GM19468 (cell line): ENCODE results near the gene SAFB2.

Source experiments
- ATAC-seq: cut with Tn5 transposase; IDR thresholded peaks from one replicate; pipeline ENCODE4 v1.9.1; 2021; ENCODE audit warnings: mild to moderate bottlenecking, moderate library complexity, moderate number of reproducible peaks; ENCODE audit not compliant: unreplicated experiment; ENCODE audit errors: extremely low read depth

The SAFB2 gene

DNA sequence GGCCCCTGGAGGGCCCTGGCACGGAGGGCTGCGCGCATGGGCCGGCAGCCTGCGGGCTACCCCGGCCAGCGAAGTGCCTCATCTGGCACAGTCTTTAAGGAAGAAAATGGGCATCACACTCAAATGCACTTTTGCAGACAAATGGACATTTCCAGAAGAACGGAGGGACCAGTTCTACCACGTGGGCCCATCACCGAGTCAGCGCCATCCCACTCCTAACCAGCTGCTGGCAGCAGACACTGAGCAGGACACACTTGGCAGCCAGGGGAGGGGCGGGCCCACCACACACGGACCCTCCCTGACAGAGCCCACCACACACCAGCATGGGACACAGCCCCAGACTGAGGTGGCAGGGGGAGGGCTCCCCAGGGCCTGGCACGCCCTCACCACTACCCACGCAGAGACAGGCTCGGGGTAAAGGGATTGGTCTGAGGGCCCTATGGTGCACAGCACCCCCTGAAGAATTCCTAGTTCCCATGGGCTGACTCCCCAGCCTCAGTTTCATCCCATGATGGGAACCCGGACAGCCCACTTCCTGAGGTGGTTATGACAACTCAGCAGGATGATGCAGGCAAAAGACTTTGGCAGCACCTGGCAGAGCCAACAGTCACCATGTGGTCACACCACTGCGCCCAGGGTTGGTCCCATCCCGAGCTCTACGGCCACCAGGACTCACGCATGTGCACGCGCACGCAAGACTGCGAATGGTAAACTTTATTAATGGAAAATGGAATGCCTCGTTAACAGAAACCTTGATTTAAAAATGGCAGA lies 36.1 kb downstream of the SAFB2 start:
- no peak for ATAC-seq

DNA sequence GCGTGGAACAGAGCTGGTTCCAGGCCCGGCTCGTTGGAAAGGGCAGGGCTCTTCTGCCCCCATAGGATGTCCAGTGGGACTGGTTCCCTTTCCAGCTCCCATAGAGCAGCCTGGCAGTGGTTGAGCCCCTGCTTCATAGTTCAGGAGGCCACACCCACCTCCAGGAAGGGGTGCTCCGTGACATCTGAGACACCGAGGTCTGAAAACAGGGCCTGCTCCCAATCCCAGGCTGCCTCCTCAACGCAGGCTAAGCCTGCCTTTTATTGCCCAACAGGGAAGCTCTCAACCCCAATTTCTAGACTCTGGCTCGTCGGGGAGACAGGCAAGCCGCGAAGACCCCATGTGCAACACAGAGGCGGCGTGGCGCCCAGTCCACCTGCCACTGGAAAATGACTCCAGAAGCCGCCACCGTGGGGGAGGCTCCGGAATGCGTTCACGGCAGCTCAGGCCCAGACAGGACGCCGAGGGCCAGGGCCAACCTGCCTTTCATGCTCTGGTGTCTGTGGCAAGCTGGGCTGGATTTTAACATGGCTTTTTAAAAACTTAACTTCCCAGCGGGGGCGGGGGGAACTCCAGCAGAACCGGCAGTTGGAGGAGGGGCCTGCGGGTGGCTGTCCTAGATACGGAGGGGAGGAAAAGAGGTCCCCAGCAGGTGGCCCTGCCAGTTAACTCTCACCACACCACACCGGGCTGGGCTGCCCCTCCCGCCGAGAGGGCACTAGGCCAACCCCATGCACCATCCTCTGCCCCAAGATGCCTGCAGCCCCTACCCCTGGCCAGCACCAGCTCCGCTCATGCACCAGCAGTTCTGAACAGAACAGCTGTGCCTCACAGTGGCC lies 36.9 kb downstream of the SAFB2 start:
- ATAC-seq: no peak

GRCh38 chr19:5580161-5580571 lies 42.4 kb downstream of the SAFB2 start:
- no peak for ATAC-seq

- no peak for ATAC-seq
These were observed 42.9 kb downstream of the SAFB2 start for GRCh38 chr19:5579697-5580096.

GRCh38 chr19:5579286-5579685 lies 43.3 kb downstream of the SAFB2 start:
- no peak for ATAC-seq

- no peak for ATAC-seq
These were observed 44.3 kb downstream of the SAFB2 start for GRCh38 chr19:5578097-5578846.

DNA sequence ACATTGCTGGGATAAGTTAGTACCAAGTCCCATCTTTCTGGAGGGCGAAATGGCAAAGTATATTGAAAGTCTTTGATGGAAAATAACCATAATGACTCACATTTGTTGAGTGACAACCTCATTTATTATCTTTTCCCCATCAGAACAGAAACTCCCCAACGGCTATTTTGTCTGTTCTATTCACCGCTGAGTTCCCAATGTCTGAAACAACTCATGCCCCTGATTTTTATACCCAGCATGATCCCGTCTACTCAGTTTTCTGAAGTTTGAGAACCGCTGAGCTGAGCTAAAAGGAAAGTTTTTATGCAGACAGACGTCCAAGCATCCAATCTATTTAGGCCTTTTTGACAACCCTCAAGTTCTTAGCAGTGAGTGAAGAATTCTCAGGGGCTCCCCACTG lies 47.0 kb downstream of the SAFB2 start:
- no peak for ATAC-seq

GRCh38 chr19:5572556-5573286 lies 49.9 kb downstream of the SAFB2 start:
- no peak for ATAC-seq

- ATAC-seq: no peak
These were observed 50.8 kb downstream of the SAFB2 start for GRCh38 chr19:5571777-5572176.

GRCh38 chr19:5567970-5568407 lies 54.6 kb downstream of the SAFB2 start:
- ATAC-seq: no peak

DNA sequence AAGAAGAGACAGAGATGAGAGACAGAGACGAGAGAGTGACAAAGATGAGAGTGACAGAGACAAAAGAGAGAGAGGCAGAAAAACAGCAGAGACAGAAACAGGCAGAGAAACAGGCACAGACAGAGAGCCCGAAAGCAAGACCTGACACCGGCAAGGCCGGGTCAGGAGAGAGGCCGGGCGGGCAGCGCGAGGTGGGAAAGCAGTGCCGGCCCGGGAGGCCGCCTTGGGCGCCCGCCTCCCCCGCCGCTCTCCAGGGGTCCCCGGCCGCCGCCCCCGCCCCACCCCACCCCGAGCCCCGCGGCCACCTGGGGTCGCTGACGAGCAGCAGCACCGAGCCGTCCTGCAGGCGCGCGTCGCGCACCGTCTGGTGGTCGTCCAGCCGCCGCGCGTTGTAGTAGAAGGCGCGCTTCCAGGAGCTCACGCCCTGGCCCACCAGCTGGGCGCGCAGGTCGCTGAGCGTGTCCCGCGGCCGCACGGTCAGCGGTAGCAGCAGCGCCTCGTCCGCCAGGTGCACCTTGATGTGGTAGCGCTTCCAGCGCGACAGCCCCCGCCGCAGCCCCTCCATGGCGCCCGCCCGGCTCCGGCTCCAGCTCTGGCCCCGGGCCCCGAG lies 55.1 kb downstream of the SAFB2 start, which contains the start of gene TINCR:
Gene TINCR, minus strand, starts transcription at position 594 of the 610 bp plus-strand sequence.
- no peak for ATAC-seq

DNA sequence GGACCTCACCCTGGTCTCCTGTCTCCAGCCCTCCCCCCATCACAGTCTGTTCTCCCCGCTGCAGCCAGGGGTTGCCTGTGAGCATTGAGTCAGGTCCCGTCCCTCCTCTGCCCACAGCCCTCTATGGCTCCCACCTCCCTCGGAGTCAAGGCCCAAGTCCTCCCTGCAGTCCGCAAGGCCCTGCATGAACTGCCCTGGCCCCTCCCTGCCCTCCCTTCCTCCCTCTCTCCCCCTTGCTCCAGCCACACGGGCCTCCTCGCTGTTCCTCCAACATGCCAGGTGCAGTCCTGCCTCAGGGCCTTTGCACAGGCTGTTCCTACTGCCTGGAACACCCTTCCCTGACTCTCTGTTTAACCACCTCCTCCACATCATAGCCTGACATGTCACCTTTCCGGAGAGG lies 57.6 kb downstream of the SAFB2 start:
- ATAC-seq: no peak

GRCh38 chr19:5563935-5564612 lies 58.5 kb downstream of the SAFB2 start:
- ATAC-seq: no peak

DNA sequence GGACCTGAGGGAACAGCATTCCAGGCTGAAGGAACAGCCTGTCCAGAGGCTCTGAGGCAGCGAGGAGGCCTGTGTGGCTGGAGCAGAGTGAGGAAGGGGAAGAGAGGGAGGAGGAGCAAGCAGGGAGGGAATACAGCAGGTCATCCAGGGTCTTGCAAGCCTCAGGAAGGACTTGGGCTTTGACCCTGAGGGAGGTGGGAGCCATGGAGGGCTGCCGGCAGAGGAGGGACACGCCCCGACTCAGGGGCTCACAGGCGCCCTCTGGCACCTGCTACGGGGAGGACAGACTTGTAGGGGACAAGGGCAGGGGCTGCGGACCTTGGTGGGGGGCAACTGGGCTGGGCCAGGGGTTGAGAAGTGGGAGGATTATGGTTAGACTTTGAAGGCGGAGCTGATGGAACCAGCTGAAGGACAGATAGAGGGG lies 59.6 kb downstream of the SAFB2 start:
- ATAC-seq: no peak

DNA sequence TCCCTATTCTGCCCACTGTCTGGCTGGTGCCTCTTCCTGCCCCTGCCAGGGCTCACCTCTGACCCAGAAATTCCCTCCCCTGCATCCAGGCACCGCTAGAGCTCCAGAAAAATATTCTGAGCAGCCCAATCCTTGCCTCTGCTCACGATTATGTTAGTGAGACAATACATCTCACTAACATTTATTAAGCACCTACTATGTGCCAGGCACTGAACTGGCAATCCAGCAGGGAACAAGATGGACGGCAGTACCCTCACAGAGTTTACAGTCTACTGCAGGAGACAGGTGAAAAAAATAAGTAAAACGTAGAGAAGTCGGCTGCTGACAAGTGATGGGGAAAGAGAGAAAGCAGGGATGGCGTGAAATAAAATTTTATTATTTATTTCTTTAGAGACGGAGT lies 60.3 kb downstream of the SAFB2 start:
- ATAC-seq: no peak

DNA sequence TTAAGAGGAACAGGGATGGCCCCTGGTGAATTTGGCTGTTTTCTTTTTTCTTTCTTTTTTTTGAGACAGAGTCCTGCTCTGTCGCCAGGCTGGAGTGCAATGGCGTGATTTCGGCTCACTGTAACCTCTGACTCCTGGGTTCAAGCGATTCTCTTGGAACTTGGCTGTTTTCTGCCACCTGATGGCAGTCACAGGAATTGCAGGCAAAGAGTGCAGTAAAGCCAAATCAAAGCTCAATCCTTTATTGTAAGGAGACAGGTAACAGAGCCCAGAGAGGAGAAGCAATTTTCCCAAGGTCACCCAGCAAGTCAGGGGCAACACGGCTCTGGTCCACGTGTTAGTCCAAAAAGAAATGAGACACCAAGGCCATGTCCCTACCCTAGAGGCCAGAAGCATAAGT lies 61.0 kb downstream of the SAFB2 start:
- ATAC-seq: no peak

- no peak for ATAC-seq
These were observed 62.4 kb downstream of the SAFB2 start for GRCh38 chr19:5560156-5560555.

DNA sequence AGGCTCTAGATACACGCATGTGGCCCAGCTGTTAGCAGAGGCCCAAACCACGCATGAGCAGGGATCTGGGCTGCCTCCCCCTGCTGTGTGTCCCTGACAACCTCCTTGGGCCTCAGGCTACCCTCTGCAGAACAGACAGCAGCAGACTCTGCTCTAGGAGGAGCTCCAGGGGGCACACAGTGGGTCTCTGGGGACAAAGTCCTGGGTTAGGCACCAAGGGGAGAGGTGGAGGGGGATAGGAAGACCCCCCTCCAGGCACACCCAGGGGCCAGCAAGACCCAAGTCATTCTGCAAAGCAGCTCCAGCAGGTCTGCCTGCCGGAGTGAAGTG lies 62.8 kb downstream of the SAFB2 start:
- no peak for ATAC-seq

DNA sequence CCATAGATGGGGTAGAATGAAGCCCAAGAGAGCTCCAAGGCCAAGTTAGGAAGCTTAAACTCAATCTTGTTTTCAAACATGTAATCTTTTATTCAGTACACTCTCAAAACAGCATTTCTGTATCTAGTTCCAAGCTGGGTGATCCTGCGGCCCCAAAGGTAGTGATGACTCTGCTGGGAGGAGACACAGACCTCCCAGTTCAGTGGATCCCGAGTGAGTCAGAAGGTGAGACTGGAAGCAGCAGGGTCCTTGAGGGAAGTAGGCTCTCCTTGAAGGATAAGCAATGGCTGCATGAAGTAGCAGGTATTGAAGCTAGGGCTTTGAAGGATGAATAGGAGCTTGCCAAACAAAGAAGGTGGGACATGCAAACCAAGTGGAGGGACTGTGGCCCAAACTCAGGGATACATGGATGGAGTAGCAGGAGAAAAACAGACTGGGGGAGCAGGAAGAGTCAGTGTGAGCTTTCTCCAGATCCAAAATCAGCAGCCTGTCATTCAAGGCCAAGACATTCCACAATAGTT lies 64.4 kb downstream of the SAFB2 start:
- no peak for ATAC-seq
